NCI-H446 treated with DMSO at 0.1 percent for 48 hours (cell line): ENCODE data around the gene VPREB3.

Experiments used
- DNase-seq: peaks from one replicate; lab custom pipeline; 2025; lab: John Stamatoyannopoulos, UW

Gene VPREB3

DNA sequence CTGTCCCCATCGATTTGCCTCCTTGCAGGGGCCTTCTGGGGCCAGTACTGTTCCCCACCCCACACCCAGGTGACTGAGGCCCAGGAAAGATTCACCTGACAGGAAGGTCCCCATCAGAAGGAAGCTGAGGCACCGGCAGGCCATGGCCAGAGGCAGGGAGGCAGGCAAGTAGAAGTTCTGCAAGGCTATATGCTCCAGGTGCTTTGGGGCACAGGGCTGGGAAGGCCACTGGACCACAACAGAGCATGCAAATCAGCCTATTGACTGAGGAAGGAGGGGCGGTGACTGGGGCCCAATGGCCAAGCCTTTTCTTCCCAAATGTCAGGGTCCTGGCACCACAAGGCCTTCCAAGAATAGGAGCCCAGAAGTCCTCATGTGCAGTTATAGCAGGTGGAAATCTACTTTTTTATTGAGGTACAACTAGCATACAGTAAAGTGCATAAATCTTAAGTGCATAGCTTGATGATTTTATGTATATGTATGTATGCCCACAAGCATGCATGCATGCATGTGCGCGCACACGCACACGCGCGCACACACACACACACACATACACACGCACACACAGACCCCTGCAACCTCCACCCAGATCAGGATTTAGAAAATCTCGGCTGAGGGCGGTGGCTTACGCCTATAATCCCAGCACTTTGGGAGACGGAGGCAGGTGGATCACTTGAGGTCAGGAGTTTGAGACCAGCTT is at the start of gene VPREB3:
Gene VPREB3 (minus strand): TSS at position 206 of the 700 bp plus-strand sequence. CDS start 62 bp downstream, at position 144.
- no peak for DNase-seq

DNA sequence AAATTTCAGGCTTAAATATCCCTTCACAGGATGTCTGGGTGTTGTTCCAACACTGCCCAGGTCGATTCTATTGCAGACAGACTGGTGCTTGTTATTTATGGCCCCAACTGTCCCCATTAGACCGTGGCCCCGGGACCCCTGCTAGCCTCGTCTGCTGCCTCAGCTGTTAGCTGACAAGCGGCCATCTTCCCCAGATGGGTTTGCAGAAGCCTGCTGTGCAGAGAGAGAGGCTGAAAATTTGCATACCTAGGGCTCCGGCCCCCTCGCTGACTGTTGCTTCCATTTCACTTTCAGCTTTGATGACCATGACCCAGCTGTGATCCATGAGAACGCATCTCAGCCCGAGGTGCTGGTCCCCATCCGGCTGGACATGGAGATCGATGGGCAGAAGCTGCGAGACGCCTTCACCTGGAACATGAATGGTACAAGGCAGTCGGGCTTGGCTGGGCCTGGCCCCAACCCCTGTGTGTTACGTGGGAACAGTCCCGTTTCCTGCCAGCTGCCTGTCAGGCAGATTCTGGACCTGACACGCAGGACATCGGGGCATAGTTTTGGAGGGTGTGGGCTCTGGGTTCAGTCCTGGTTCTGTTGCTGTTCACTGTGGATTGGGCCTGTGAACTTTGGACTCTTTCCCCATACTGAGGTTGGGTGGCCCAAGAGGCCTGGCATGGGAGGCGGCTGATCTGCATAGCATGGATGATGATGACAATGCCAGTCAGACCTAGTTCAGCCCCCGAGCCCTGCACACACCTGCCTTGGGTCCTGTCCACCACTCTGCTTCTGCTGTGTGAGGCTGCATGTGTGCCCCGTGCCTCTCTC is 49.0 kb upstream of the VPREB3 start:
- no peak for DNase-seq

DNA sequence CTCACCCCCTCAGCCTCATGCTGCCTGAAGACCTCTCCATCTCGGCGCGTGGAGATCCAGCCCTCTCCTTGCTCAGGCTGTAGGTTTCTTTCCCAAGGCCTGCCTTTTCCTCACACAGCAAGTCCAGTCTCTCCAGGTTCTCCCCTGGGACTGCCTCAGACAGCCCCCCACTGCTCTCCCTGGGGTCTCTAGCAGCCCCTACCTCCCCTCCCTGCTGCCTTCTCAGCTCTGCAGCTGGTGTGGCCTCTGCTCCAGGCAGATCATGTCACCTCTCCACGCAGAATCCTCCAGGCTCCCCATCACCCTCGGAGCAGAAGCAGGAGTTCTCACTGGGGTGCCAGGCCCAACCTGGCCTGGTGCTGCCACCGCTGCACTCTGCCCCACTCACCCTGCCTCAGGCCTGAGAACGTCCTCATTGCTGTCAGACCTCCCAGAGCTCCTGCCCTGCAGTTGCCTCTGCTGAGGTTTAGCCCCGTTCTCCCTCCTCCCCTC is 47.7 kb upstream of the VPREB3 start:
- DNase-seq = no peak

GRCh38 chr22:23801238-23801821 is 47.1 kb upstream of the VPREB3 start:
- DNase-seq = no peak

GRCh38 chr22:23800297-23801237 is 46.3 kb upstream of the VPREB3 start:
- DNase-seq = no peak

DNA sequence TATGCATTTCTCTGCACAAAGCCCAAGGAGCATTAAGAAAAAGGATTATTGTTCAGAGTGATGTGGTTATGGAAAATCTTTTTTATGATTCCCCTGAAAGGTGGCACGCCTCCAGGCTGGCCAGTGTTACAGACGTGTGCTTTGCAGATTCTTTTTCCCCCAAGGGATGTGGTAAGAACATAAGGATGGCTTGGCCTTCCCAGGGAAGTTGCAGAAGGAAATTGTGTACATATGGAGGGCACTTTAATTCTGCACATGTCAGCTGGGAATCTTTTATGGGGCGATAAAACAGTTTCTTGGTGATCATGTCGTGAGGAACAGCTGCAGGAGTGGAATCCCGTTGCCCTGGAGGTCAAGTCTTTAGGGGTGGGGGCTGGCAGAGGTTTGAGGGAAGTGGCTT is 42.2 kb upstream of the VPREB3 start:
- no peak for DNase-seq

DNA sequence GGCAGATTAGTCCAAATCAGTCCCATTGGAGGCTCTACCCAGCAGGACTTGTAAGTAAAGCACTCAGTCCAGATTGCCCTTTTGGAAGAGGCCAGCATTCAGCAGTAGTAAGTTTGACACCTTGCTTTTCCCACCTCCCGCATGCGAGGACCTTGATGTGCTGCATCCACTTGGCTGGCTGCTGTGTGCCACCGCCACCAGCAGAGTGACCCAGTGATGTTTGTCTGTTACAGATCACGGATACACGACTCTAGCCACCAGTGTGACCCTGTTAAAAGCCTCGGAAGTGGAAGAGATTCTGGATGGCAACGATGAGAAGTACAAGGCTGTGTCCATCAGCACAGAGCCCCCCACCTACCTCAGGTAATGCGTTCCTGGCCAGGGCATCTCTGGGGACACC is 39.1 kb upstream of the VPREB3 start:
- DNase-seq = no peak

GRCh38 chr22:23791738-23792645 is 37.8 kb upstream of the VPREB3 start:
- DNase-seq = no peak

DNA sequence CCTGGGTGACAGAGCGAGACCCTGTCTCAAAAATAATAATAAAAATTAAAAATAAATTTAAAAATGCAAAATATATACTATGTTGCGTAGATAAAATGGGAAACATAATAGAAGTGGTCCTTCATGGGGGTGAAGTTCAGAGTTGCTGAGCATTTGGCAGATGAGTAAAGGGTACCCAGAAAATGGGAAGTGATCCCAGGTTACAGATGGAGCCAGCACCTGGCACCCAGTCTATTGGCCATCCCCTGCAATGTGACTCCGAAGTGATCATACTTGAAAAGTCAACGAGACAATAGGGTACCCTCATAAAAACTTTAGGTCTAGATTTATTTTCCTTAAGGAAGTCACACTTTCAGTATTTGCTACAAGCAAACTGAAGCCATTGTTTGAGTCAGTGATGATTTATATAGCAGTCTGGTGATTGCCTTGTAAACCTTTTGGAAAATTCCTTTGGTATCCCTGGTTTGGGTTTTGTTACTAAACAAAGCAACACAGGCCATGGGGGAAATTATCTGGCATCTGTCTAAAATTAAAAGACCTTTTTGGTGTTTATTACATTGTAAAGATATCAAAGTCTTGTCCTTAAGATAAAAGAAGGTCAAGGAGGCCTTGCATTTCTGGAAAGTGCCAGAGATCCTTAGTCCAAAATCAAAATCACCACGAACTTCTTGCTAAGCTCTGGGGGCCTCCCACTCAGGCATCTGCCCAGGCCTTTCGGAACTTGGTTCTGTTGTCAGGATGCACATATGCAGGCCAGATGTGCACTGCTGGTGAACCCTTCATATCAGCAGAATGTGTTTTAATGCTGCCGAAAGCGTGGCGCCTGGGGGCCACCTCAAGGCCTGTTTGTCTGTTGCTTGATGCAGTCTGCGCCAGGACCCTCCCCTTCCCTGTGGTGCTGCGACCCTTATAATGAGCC is 36.9 kb upstream of the VPREB3 start:
- DNase-seq = no peak

GRCh38 chr22:23789638-23790037 is 35.4 kb upstream of the VPREB3 start:
- no peak for DNase-seq

DNA sequence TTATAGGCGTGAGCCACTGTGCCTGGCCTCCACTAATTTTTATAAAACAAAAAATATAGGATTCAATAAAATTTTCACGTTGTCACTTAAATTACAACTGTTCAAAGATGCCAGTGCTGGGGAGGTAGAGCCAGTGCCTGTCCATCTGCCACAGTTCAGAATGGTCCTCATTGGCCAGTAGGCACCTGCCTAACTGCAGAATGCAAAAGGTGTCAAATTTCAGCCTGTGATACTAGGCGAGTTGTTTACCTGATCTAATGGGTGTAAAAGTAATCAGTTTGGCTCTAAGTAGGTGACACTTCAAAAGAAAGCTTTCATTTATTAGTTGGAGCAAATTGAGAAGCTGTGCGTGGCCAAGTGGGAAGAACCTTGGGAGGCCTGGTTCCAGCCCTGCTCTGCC is 34.9 kb upstream of the VPREB3 start:
- no peak for DNase-seq

DNA sequence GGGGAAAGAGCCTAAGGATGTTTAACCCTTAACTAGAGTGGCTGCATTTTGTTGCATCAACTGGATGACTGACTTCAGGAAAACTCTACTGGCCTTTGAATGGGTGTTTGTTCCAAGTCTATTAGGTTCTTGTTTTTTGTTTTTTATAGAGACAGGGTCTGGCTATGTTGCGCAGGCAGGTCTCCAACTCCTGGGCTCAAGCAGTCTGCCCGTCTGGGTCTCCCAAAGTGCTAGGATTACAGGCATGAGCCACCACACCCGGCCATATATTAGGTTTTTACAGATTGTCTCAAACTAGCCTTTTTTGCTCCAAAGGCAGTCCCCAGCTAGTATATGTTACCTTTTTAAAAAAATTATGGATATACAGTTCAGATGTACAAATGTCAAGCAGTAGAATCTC is 33.7 kb upstream of the VPREB3 start:
- DNase-seq = no peak

- no peak for DNase-seq
These were observed 33.3 kb upstream of the VPREB3 start for GRCh38 chr22:23787600-23787896.

DNA sequence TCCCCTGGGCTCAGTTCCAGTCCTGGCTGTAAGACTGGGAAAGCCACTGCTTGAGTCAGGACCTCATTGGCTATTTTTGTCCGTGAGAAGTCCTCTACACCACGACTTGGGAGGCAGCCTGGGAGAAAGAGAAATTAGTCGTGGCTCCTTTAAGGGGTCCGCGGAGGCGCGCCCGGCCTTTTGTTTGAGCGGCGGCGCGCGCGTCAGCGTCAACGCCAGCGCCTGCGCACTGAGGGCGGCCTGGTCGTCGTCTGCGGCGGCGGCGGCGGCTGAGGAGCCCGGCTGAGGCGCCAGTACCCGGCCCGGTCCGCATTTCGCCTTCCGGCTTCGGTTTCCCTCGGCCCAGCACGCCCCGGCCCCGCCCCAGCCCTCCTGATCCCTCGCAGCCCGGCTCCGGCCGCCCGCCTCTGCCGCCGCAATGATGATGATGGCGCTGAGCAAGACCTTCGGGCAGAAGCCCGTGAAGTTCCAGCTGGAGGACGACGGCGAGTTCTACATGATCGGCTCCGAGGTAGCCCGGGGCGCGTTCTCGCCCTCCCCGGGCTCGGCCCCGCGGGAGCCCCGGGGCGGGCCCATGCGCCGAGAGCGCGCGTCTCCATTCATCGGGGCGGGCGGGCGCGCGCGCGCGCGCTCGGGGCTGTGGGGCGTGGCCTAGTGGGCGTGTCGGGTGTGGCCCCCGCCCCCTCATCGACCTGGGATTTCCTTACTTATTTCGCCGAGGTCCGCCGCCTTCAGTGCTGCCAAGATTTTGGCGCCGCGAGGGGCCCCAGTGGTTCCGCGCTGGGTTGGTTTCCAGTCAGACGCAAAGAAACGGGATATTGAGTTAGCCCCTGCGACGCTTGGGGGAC is 32.8 kb upstream of the VPREB3 start, which contains the start of gene SMARCB1:
Gene SMARCB1 (plus strand): TSS at position 215 of the 848 bp plus-strand sequence. CDS start 204 bp downstream, at position 419.
- DNase-seq = peak; percentile 67

GRCh38 chr22:23786261-23786710 is 32.1 kb upstream of the VPREB3 start:
- no peak for DNase-seq

DNA sequence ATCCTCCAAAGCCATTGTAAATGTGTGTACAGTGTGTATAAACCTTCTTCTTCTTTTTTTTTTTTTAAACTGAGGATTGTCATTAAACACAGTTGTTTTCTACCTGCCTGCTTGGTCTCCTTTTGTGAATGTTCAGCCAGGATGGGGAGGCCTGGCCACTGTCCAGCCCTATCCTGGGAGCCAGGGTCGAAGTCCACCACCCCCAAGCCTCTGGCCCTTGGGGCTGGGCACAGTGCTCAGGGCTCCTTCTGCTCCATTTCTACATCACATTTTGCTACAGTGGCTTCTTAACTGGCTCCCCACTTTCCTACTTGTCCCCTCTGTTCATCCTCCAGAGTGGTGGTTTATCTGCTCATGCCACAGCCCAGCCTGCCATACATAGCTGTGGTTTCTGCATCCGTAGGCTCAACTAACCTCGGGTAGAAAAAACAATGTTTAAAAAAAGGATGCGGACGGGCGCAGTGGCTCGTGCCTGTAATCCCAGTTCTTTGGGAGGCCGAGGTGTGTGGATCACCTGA is 30.0 kb upstream of the VPREB3 start:
- no peak for DNase-seq

GRCh38 chr22:23783265-23784150 is 29.3 kb upstream of the VPREB3 start:
- no peak for DNase-seq
